G401 (cell line): Measurements from ENCODE around the gene ZNF501. TPM values are rescaled to one million over a fixed set of nuclear protein-coding genes. Genes with fewer than 3 reads are reported as not detected.

ENCODE experiments used
- total RNA-seq: library from RNA; depleted of rRNA; stranded (reverse); fragments of >200 nt; shearing (Covaris generic); gene quantifications from 2 replicates; pipeline ENCODE4 v1.2.3, GENCODE V29; 2014; rRNA removed

The ZNF501 gene
- total RNA-seq, 1 experiment from 2014 or later: 0.03 TPM

Other genes starting within 250 kb of the ZNF501 start
- 3.2 and 6.8 TPM in 2 replicates for gene ZKSCAN7, start 174.4 kb upstream of the ZNF501 start, total RNA-seq
- 1.1 and 6.3 TPM in 2 replicates for gene ZNF660, start 144.7 kb upstream of the ZNF501 start, total RNA-seq
- 10.2 and 14.3 TPM in 2 replicates for gene ZNF197, start 104.6 kb upstream of the ZNF501 start, total RNA-seq
- 13.0 and 16.6 TPM in 2 replicates for gene ZNF35, start 80.9 kb upstream of the ZNF501 start, total RNA-seq
- gene ZNF502, start 17.0 kb upstream of the ZNF501 start, total RNA-seq: 0.41 and 1.4 TPM in 2 replicates
- gene KIAA1143, start 32.0 kb downstream of the ZNF501 start, total RNA-seq: 14.5 and 26.8 TPM in 2 replicates
- 13.5 and 16.0 TPM in 2 replicates for gene KIF15, start 32.2 kb downstream of the ZNF501 start, total RNA-seq
- 21.3 and 40.7 TPM in 2 replicates for gene TMEM42, start 132.3 kb downstream of the ZNF501 start, total RNA-seq
- gene TGM4, start 145.0 kb downstream of the ZNF501 start, total RNA-seq: not detected in 2 replicates
- gene ZDHHC3, start 246.5 kb downstream of the ZNF501 start, total RNA-seq: 93.2 and 98.2 TPM in 2 replicates
- gene EXOSC7, start 246.6 kb downstream of the ZNF501 start, total RNA-seq: 66.9 and 78.1 TPM in 2 replicates